ENCODE data around the gene HOXB5.

The HOXB5 gene

DNA sequence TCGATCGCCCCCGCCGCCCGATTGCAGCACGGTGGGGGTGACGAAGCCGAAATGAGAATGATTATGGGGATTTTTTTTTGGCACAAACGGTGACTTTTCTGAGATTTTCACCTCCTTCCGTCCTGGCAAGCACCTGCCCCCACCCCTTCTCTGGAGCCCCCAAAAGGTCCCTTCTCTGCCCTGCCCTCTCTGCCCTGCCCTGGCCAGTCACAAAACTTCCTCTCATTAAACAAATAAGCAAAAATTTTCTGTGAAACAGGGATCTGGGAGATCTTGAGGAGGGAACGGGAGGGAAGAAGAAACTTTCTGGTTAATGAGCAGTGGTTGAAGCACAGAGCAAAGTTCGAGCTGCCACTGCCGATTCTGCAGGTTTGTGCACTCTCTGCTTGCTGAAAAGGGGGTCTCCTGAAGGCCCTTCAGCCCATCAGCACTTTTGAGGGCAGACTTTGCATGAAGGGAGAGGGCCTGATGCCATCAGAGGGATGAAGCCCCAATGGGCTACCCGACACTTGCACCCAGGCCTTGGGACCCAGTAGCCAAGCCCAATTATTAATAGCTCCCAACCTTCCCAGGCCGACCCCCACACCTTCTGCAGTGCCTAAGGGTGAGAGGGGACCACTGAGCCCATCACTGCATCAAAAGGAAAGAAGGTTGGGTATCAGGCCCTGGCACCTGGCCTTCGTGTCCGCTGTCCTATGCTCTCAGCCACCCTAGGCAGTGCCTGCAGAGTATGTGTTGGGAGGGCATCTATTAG is 22.6 kb upstream of the HOXB5 start:
- no peak for DNase-seq (ENCODE audit: low read depth)

DNA sequence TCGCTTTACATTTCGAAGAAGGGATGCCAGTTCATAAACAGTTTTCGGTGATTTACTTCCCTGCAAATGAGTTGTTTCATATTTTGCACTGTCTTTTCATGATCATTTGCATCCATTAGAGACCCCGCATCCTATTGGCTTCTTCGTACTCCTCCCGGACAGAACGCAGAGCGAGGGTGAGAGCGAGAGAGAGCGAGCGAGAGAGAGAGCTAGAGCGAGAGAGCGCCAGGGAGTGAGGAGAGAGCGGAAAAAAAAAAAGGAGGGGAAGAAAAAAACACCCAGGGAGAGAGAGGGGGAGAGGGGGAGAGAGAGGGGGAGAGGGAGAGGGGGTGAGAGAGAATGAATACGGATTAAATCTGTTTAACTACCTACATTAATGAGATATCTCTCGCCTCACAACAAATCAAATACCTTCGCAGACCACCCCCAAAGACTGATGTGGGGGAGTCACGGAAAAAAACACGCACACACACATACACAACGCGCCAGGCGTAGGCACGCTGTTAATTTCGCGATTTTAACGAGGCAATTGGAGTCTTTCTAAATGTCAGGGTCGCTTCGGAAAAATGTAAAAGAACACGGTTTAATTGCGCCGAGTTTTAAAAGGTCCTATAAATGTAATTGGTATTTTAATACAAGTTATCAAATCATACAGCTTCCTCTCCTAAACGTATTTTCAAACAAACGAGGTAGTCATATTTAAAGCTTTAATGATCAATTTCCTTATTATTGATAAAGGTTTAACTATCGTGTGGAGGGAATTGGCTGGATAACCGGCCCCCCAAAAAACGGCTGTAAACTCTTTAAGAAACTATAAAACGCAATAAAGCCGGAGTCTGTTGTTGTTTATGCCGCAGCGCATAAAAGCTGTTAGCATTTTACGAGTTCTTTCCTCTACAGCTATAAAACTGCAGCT is 21.7 kb upstream of the HOXB5 start, which contains the start of gene HOXB8:
Gene HOXB8 (minus strand): TSS at position 246 of the 916 bp plus-strand sequence. CDS start 588 bp downstream, outside the sequence.
- no peak for DNase-seq (ENCODE audit: low read depth)

DNA sequence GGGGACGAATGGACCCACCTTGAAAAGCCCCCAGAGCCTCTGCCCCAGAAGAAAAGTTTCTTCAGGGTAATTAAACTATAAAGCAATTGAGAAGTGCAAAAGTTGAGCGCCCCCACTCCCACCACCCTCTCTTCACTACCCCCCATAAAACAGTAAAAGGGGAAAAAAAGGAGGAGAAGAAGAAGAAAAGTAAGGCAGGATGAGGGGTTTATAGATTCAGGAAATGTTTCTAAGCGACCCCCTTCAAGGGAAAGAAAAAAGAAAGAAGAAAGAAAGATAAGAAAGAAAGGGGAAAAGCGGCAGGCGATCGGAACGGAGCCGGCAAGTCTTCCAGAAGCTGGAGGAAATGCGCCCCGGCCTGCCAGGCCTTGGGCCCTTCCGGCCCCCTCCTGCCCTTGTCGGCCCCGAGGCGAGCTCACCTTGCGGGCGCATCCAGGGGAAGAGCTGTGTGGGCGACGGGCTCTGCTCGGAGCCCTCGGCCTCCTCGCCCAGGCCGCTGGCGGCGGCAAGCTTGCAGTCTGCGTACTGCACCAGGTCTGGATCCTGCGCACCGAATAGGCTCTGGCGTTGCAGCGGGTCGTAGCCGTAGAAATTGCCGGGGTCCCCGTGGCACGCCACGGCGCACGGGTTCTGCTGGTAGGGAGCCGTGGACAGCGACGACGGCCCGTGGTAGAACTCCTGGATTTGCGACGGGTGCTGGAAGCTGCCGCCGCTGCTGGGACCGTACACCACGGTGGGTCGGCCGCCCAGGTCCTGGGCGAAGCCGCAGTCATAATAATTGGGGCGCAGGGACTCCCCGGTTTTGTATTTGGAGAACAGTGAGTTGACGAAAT is 20.5 kb upstream of the HOXB5 start:
- no peak for DNase-seq (ENCODE audit: low read depth)

DNA sequence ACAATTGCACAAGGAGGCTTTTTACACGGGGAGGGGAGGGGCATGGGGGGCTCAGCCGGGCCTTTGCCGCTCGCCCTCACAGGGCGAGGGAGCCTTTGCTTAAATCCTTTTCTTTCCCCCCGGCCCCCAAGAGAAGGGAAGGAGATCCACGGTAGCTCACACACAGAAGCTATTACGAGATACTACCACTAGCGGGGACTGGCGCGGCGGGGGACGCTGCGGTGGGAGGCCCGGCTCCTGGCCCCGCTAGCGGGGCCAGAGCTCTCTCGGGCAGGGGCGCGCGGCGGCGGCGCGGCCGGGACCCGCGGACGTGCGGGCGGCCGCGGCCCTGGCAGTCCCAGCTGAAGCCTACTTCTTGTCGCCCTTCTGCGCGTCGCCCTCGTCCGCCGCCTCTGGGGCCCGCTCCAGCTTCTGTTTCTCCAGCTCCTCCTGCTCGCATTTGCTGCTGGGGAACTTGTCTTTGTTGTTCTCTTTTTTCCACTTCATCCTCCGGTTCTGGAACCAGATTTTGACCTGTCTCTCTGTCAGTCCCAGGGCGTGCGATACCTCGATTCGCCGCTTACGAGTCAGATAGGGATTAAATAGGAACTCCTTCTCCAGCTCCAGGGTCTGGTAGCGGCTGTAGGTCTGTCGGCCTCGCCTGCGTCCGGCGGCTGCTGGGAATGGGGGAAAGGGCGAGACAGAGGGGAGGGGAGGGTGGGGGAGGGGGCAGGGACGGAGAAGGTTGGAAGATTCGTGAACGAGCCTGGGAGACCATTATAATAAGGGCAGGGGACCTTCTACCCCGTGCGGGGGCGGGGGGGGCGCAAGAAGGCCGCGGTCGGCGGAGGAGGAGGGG is 19.5 kb upstream of the HOXB5 start:
- no peak for DNase-seq (ENCODE audit: low read depth)

DNA sequence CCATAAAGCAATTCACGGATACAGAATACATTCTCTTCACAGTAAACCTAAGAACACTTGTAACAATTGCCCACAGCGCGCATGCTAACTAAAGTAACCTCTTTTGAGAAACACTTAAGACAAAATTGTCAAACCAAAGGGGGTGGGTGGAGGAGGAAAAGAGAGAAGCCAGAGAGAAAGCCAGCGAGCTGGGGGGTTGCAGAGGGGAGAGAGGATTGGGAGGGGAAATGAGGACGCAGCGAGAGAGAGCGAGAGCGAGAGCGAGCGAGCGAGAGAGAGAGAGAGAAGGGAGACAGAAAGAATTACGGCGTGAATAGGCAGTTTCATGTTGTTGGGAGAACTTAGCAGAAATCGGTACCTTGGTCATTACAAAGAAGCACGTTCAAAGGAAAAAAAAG is 18.9 kb upstream of the HOXB5 start:
- no peak for DNase-seq (ENCODE audit: low read depth)

DNA sequence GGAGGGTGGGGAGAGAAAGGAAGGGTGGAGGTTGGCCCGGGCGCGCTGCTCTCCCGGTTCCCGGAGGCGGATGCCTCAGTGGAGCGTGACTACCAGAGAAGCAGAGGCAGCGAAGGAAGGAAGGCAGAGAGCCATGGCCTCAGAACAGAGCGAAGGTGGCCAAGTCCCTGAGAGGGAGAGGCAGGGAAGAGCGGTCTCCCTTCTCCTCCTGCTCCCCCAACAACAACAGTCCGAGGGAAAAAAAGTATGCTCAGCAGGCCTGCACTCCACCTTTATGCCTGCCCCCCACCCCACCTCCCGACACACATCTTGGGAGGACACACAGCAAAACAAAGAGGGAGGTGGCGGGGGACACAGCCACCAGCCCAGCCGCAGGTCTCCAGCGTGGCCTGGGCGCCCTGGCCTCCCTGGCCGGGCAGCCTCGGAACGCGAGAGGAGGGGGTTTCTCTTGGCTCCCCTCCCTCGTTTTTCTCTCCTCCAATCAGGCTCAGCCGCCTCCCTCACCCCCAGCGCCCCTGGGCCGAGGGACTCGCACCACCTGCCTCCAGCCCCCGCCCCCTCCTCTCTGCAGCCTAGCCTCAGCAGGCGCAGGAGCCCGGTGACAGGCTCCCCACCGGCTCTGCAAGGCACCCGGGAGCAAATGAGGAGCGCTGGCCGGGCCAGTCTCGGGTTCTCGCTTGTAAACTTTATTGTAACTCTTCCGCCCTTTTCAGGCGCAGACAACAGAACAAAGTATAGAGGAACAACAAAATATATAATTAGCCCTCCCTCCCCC is 18.3 kb upstream of the HOXB5 start:
- DNase-seq (ENCODE audit: low read depth) = no peak

DNA sequence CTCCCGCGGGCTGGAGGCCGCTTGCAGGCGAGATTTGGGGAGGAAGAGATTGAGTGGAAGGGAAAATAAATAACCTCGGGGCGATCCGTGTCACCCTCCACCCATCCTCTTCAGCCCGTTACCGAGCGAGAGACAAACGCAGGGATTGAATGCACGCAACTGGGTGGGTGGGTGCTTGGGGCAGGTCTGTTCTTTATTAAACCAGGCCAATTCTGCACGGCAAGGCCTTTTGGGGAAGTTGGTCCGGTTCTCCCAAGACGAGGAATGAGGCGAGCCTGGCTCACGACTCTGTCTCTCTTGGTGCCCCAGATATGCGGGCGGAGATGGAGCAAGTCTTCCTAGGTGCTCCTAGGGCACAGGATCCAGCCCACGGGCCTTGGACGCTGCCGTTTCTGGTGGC is 17.6 kb upstream of the HOXB5 start:
- DNase-seq (ENCODE audit: low read depth) = no peak

DNA sequence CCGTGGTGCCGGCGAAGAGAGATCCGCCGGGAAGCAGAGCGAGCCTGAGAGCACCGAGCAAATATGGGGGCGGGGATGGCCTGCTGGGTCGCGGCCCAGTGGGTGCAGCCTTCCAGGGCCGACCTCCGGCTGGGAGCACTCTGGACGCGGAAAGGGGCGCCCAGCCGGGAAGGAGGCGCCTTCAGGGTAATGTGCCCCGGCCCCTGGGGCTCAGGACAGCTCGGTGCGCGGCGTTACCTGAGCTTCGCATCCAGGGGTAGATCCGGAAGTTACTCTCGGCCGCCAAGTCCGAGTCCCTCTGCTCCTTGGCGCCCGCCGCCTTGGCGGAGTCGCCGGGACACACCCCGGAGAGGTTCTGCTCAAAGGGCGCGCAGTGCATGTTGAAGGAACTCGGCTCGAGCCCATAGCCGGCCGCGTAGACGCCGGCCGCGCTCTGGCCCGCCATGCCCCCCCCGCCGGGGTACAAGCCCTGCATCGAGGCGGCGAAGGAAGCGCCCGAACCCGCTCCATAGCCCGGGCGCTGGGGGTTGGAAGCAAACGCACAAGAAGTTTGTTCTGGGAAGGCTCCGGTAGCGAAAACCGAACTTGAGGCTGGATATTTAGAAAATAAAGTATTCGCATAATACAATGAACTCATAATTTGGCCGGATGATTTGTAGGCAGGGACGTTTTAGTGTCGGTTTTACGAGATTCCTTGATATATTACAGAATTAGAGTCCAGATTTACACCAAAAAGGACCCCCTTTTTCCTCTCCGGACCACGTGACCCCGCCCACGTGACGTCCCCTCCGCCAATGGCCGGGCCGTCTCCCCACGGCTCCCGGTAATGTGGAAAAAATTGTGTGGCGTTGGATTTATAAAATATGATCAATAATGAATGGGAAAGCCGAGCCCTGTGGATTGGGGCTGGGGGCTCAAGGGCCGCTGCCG is 17.0 kb upstream of the HOXB5 start, which contains the start of gene HOXB7:
Gene HOXB7 (minus strand): TSS at position 736 of the 930 bp plus-strand sequence. CDS start 99 bp downstream, at position 637.
- DNase-seq (ENCODE audit: low read depth) = peak; percentile 55

DNA sequence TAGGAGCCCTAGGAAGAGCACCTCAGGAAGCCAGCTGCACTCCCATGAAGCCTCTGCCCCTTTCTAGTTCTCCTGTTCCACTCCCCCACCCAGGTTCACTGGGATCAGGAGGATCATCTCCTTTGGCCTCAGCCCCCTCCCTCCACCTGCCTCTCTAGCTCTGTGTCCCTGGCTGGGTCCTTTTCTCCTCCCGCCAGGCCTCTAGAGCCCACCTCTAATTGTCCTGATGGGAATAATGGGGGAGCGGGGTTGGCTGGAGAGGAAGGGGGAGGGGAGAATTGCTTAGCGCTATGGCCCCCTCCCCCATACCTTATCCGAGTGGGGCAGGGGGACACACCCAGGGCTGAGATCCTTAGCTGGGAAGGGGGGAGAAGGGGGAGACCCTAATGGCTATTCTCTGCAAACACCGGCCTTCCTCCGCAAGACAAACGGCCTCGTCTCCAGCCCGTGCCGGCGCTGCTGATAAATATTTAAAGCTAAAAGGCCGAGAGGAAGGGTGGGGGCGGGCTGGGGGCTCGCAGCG is 16.2 kb upstream of the HOXB5 start:
- no peak for DNase-seq (ENCODE audit: low read depth)

DNA sequence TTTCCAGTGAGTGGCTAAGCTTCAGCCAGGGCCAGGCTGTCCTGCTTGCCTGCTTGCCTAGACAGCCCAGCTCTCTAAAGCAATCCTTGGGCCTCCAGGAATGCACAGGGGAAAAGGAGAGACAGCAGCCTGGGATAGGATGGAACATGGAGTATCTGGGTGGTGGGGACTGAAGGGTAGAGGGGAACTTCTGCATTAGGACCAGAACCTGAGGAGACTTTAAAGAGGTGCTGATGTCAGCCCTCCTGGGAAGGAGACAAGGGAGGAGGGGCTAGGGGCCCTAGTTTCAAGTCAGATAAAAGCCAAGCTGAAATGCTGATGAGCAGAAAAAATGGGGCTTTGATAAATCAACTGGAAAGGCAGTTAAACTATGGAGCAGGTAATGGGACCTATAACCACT is 15.5 kb upstream of the HOXB5 start:
- no peak for DNase-seq (ENCODE audit: low read depth)

DNA sequence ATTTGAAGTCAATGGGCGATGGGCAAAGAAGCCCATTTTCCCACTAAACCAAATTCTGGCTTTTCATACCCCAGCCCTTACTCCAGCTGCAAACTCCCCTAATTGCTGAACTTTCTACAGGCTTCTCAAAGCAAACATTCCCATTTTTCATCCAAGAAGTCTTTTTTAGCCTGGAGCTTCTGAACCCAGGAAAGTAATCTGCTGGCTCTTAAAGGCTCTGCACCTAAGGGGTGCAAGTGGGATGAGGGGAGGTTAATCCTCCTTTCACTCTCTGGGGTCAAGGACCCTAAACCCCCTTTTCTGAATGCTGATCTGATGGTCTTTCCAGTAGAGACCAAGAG is 14.9 kb upstream of the HOXB5 start:
- no peak for DNase-seq (ENCODE audit: low read depth)

DNA sequence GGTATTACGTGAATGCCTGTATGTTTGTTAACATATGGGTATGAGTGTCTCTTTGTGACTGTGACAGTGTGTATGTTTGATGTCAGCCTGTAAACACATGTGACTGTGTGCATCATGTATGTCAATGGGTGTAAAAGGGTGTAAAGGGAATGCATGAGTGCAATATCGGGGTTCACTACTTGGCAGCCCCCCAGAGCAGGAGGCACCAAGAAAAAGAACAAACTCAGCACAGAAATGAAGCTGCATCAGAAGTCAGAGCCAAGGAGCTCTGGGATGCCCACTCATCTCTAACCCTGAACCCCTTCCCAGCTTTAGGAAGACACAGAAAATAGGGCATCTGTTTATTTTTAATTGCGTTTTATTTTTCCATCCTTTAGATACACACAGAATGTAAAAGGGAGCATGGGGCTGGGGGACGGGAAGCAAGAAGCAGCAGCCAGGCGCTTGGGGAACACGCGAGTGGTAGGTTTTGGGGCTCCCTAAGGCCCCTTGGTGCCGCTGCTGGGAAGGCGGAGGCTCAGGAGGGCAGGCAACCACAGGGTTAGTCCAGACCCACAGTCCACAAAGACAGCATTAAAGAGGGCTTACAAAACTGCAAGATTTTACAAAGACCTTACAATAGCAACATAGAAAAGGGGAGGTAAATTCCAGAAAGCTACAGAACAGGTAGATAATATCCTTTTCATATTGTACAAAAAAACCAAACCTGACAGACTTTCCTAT is 13.5 kb upstream of the HOXB5 start:
- DNase-seq (ENCODE audit: low read depth) = no peak

DNA sequence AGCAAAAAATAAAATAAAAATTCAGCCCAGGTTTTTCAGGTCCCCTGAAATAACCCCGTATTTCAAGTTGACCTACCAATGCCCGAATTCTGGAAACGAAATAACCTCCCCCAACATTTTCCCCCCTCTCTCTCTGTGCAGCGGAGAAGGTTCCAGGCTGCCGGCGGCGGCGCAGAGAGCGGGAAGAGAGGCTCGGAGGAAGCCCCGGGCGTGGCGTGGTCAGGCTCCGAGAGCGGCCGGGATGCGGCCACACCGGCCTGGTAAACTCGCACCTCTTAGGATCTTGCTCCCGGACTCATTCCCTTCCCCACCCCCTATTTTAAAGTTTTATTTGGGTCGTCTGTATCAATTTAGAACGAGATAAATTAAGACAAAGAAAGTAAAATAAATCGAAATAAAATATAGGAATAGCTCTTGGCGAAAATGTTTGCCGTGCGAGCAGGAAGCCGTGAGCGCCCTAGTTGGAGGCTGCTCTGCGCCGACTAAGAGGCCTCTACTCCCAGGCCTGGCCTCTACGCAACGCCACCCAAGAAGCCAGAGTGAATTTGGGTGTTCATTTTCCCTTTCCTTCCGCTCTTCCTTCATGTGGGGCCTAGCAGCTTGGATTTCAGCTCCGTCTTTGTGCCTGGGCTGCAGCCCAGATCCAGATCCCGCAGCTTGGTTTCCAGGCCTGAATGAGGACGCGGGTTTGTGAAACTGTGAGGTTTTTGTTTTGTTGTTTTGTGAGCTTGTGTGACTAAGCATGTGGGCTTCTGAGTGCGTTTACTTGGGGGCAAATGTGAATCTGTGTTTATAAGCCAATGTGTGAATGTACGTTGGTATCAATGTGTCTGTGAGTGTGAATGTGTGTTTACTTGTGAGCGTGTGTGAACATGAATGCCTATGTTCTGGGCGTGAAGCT is 12.7 kb upstream of the HOXB5 start:
- no peak for DNase-seq (ENCODE audit: low read depth)

DNA sequence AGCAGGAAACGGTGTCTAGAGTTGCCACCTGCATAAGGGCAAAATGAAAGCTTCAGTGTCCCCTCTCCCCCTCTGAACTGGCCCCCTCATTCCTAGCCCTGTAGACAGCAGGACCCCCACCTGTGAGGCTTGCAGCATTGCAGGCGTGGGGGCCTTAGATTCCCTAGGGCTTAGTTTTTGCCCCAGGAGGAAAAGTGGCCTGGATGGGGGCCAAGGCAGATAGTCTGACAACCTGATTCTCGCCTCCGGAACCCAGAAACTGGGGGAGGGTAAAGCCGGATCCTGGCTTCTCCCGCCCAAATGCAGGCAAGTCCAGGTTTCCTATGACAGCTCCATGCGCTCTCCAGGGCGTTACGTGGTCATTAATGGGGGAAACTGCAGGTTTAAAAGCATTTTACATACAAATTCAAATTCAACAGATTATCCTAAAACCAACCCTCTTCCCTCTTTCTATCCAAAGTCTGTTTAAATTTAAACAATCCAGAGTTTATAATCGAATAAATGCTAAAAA is 11.9 kb upstream of the HOXB5 start:
- DNase-seq (ENCODE audit: low read depth) = no peak

DNA sequence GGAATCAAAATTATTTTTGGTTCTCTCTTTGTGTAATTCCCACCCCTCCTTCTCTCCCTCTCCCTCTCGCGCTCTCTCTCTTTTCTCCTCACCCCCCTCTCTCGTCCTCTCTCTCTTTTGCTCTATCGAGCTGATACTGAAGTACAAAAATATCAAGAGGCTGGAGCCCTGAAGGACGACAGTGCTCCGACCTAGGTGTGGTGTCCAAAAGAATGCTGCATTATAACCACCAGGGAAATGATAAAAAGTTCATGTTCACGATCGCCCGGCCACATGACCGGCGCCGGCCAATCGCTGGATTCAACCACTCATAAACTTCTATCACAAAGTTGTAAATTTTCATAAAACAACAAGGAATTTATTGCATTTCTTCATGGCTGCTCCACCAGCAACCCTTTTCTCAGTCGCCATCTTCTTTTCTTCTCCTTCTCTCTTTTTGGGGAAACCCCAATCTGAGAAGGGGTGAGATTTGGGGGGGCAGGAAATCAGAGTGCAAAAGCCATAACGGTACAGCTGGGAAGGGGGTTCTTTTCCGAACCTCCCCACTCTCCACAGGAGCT is 11.3 kb upstream of the HOXB5 start, which contains the start of gene HOXB6:
Gene HOXB6 (minus strand): TSS at position 217 of the 560 bp plus-strand sequence. CDS start 6,836 bp downstream, outside the sequence.
- no peak for DNase-seq (ENCODE audit: low read depth)

DNA sequence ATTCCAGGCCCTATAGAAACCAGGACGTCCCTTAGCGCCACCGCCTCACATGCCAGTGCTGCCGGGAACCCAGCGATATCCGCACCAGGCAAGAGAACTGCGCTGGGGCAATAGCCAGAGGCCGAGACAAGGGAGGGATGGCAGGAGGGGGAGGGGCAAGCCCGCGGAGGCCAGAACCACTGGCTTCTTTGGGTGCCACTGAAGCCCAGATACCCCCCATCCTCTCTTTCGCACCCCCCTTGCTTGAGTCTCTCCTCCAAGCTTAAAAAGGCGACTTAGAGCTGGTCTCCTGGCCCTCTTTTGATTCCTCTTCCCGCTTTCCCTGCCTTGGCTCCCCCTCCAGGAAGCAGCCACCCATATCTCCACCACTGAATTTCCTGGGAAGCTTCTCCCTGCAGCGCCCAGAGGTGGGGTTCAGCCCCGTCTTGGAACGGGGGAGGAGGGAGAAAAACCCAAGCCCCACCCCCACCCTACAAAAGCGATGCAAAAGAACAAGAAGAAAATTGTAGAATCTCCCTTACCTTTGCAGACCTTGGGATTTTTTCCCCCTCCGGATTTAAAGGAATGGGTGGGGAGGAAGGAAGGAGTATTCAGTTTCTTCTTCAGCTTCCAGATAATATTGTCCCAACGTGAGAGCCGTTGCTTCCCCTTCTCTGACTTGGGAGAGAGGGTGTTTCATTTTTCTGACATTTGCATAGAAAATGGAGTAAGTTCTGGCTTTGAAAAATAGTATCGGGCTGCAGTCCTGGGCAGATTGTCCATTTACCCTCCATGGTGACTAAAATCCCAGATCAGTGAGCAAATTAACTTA is 10.6 kb upstream of the HOXB5 start:
- no peak for DNase-seq (ENCODE audit: low read depth)
